ENCODE results near the gene ECHS1. TPM values are rescaled to one million over a fixed set of nuclear protein-coding genes. Genes with fewer than 3 reads are reported as not detected.
"Not testable (repeated sequence)": the region's sequence is repeated elsewhere in the genome, so short reads cannot be mapped to it uniquely, and the experiment has no call there.

Gene ECHS1
- total RNA-seq: 188 TPM
- long read RNA-seq, transcript ECHS1-201 (8 exons, 1,617 nt): major isoform, 1,274 of 1,346 reads
- long read RNA-seq, partial matches to known transcripts: 38 of 1,346 reads
- long read RNA-seq, other reads (novel, unspliced or antisense): 34 of 1,346 reads

DNA sequence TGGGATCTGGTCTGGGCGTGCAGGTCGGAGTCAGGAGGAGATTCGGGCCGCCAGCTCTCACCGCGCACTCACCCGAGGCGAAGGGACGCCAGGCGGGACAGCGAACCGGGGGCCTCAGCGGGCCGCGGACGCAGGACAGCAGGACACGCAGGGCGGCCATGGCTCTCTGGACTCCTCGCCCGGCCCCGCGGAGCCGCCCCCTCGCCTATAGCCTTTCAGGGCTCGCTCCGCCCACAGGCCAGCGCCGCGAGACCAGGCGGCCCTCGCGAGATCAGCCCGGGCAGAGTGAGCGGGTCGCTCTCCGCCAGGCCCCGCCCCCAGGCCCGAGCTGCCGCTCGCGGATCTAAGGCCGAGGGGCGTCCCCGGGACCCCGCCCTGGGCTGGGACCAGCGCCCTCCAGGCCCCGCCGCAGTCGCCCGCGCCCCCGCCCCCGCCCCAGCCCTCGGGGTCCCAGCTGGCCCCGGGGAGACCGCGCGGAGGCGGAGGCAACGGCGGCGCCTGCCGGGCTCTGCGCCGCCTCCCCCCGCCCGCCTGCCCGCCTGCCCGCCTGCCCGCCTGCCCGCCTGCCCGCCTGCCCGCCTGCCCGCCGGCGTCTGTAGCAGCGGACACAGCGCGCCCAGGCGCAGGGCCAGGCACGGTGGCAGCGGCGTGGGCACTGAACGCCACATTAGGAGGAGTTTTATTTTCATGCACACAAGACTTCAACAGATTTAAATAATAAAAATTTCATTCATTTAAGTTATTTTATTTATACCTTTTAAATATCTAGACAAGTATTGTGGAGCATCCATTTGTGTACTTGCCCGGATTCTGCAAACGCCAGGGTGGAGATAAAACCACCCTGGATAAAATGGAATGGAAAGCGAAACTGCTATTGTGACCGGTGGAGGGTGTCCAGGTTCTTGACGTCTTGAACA is at the start of gene ECHS1:
Gene ECHS1 (minus strand): TSS at position 181 of the 917 bp plus-strand sequence. CDS start 21 bp downstream, at position 160.
- peak; percentile 99 for DNase-seq (ENCODE audit: low spot score)

DNA sequence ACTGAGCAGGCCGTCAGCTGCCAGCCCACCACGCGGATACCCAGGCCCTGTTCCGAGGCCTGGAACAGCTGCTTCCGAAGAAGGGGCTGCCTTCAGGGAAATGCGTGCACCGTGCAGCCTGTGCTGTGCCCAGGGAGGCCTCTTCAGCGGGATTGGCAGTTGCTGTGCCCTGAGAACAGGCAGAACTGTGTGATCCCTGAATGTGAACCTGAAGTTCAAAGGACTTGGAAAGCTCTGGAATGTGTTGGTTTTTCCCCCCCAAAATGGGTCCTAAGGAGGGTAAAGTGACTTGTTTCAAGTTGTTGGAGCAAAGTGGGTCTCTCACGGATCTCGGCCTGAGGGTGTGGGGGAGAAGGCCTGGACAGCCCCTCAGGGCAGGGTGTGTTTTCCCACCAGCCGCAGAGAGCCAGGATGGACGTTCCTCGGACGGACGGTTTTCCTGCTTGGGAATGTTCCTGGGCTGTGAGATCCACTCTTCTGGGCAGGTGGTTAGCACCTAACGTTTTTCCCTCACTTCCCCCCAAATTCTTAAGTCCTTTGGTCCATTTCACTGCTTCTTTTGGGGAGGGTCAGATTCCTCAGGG is 49.2 kb upstream of the ECHS1 start:
- no peak for DNase-seq (ENCODE audit: low spot score)

DNA sequence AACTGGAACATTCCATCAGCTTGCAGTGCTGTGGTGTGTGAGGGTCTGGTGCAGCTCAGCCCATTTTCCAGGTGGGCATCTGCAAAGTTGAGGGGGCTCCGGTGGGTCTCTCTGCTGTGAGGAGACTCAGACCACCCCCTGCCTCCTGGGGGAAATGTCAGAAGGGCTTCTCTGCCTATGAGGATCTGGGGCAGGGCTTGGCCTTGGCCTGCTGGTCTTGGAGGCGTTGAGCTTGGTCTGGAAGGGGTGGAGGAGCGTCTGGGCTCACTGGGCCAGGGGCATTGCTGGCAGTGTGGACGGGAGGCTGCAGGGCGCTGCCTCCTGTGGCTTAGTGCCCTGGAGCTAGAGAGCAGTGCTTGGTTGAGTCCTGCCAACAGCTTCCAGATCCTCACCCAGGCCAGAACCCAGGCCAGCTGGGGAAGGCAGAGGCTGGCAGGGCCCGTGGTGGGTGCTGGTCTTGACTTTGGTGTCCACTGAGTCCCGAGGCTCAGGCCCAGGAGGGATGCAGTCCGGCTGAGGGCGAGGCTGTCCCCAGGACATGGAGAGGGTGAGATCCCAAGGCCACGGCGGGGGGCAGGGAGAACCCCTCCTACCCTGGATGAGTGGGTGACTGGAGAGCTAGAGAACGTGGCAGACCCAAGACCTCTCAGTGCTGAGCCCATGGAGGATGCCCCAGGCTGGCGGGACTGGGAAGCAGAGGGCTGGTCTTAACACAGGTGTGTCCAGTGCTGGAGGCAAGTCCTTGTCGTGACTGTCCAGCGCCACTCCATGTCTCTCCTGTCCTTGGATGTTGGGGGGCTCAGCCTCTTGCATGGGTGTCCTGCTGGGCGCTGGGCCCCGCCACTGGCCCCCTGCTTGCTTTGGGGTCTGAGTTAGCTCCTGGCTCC is 48.4 kb upstream of the ECHS1 start:
- DNase-seq (ENCODE audit: low spot score): no peak

DNA sequence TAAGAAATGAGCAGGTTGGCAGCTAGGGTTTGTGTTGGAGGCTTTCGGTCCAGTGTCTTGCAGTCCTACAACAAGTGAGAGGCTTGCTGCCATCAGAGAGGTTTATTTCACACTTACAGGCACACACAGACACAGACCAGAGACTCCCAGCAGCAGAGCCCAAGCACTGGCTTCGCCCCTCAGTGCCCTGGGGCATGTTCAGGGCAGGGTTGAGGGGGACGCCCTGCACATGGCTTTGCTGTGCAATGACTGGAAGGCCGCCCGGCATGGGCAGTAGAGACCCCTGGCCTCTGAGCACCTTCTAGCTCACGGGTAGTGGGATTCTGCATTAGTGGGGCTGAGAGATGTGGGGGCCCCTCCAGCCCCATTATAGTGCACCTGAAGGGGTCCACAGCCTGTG is 47.4 kb upstream of the ECHS1 start:
- DNase-seq (ENCODE audit: low spot score): no peak

DNA sequence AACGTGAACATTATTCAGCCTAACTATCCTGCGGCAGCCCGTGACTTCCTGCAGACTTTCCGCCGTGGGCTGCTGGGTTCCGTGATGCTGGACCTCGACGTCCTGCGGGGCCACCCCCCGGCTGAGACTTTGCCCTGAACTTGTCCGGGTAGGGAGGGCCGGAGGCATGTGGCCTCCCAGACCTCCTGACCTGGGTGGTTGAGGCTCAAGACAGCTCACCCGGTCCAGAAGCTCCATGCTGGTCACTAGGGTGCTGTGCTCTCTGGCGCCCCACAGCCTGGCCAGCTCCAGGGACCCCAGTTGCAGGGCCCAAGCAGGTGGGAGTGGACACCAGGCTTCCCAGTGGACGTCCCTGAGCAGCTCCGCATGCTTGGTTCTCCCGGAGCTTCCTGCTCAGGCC is 46.9 kb upstream of the ECHS1 start:
- no peak for DNase-seq (ENCODE audit: low spot score)

DNA sequence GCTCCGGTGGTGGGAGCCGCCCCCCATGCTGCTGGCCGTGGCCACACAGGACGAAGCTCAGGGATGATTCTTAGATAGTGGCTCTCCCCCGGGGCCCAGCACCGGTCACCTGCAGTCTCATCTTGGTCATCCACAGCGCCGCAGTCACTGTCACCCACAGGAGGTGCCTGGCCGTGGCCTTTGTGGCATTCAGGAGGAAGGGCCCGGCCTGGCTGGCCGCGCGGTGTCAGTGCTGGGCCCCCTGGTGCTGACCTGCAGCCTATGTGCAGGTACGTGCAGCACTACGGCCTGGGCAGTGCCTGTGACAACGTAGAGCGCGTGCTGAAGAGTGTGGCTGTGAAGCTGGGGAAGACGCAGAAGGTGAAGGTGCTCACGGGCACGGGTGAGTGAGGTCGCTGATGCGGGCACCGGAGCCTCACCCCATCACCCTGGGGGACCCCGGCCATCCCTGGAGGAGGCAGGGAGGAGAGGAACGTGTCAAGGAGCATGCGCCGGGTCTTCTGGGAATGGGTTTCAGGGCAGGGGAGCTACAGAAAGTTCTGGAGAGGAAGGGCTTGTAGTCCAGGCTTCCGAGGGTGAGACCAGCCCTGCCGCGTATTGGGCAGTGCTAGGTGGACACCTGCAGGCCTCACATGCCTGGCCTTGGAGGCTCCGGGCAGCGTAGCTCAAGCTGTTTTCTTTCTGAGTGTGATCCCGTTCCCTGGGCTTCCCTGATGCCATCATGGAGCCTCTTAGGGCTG is 46.2 kb upstream of the ECHS1 start:
- no peak for DNase-seq (ENCODE audit: low spot score)

DNA sequence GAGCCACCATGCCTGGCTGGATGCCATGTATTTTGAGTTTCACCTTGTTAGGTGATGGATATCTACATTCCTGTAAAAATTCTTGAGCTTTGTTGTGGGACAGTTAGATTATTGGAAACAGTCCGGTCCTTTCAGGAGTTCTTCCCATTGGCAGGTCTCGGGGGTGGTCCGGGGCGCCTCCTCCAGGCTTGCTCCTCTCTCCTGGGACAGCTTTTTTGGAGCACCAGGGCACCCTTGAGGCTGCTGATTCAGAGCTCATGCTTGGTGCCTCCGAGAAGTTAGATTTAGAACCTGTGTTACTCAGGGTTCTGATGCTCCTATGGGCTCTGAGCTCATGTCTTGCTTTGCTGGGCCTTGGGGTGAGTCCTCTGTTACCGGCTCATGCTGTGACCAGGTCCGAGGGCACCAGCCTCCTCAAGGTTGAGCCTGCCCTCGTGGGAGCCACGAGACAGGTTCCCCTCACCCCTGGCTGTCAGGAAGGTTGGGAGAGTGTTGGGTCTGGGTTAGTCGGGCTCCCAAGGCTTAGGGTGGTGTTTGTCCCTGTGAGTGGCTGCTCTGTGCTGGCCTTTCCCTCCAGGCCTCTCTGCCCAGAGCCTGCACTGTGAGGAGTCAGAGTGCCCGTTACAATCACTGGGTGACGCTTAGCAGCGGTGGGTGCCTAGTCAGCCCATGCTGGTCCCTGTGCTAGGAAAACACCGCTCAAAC is 45.3 kb upstream of the ECHS1 start:
- no peak for DNase-seq (ENCODE audit: low spot score)

DNA sequence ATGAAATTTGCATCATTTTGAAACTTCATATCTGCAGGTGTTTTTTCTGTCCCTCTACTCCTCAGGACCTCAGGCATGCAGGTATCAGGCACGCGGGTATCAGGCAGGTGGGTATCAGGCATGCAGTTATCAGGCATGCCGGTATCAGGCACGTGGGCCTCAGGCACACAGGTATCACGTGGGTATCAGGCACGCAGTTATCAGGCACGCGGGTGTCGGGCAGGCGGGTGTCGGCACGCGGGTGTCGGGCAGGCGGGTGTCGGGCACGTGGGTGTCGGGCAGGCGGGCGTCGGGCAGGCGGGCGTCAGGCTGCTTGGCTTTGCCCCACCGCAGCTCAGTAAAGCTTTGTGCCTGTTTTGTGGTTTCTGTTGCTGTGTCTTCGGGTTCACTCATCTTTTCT is 42.6 kb upstream of the ECHS1 start:
- no peak for DNase-seq (ENCODE audit: low spot score)

DNA sequence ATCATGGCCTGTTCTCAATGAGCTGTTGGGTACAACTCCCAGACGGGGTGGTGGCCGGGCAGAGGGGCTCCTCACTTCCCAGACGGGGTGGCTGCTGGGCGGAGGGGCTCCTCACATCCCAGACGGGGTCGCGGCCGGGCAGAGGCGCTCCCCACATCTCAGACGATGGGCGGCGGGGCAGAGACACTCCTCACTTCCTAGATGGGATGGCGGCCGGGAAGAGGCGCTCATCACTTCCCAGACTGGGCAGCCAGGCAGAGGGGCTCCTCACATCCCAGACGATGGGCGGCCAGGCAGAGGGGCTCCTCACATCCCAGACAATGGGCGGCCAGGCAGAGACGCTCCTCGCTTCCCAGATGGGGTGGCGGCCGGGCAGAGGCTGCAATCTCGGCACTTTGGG is 41.2 kb upstream of the ECHS1 start:
- DNase-seq (ENCODE audit: low spot score): not testable (repeated sequence)

DNA sequence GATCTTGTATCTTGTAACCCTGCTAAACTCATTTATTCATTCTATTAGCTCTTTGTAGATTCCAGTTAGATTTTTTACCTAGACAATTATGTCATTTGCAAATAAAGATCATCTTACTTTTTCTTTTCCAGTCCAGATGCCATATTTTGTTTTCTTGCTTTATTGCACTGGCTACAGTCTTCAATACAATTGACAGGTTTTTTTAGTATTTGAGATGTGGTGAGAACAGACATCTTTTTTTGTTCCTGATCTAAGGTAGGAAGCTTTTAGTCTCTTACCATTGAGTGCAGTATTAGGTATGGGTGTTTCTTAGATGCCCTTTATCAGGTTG is 39.2 kb upstream of the ECHS1 start:
- no peak for DNase-seq (ENCODE audit: low spot score)

DNA sequence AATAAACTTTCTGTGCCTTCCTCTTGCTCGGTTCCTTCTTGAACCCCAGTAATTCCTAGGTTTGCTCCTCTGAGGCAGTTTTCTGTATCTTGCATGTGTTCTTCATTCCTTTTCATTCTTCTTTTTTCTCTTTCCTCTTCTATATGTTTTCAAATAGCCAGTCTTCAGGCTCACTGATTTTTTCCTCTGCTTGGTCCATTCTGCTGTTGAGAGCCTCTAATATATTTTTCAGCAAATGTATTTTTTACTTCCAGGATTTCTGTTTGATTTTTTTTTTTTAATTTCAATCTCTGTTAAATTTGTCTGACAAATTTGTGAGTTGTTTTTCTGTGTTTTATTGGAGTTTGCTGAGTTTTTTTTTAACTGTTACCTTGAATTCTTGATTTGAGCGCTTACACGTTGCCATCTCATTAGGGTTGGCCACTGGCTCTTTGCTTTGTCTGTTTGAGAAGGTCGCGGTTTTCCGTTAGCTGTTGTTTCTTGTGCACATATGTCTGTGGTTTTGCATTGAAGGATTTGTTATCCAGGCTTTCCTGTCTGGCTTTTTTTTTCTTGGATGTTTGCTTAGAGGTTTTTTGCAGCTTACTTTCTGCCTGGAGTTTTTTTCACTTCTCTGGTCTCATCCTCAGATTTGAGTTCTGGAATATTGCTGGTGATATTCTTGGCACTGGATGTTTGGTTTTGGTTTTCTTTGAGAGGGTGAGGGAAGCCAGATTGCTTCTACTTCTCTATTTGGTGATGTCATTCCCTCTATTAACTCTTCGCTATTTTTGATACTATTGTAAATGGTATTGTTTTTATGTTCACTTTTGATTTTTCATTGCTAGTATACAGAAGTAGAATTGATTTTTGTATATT is 38.6 kb upstream of the ECHS1 start:
- DNase-seq (ENCODE audit: low spot score): no peak

DNA sequence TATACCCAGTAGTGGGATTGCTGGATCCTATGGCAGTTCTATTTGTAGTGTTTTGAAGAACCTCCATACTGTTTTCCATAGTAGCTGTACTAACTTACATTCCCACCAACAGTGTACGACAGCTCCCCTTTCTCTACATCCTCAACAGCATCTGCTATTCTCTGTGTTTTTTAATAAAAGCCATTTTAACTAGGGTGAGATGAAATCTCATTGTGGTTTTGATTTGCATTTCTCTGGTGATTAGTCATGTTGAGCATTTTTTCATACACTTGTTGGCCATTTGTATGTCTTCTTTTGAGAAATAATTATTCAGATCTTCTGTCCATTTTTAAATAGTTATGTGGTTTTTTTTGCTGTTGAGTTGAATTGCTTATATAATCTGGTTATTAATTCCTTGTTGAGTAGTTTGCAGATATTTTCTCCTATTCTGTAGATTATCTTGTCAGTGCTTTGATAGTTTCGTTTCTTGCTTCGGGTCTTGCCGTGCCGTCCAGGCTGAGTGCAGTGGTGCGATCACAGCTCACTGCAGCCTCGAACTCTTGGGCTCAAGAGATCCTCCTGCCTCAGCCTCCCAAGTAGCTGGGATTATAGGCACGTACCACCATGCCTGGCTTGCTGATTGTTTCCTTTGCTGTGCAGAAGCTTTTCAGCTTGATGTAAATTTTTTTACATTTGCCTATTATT is 32.8 kb upstream of the ECHS1 start:
- no peak for DNase-seq (ENCODE audit: low spot score)

DNA sequence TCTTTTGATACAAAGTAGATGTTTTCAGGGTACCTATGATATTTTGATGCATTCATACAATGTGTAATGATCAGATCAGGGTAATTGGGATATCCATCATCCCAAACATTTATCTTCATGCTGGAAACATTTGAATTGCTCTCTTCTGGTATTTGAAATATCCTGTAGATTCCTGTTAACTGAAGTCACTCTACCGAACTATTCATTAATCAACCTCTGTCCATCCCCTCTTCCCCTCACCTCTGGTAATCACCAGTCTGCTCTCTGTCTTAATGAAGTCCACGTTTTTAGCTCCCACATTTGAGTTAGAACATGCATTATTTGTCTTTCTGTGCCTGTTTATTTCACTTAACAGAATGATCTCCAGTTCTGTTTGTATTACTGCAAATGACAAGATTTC is 32.1 kb upstream of the ECHS1 start:
- no peak for DNase-seq (ENCODE audit: low spot score)

DNA sequence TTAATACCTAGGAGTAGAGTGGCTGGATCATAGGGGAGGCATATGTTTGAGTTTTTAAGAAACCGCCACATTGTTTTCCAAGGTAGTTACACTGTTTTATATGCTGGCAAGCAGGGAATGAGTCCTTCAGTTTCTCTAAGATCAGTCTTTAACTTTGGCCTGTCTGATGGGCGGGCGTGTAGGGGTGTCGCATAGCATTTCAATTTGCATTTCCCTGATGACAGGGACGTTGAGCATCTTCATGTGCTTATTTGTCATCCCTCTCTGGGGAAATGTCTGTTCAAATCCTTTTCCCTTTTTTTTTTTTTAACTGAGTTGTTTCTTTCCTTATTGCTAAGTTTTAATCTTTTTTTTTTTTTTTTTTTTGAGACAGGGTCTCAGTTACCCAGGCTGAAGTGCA is 30.6 kb upstream of the ECHS1 start:
- DNase-seq (ENCODE audit: low spot score): no peak

DNA sequence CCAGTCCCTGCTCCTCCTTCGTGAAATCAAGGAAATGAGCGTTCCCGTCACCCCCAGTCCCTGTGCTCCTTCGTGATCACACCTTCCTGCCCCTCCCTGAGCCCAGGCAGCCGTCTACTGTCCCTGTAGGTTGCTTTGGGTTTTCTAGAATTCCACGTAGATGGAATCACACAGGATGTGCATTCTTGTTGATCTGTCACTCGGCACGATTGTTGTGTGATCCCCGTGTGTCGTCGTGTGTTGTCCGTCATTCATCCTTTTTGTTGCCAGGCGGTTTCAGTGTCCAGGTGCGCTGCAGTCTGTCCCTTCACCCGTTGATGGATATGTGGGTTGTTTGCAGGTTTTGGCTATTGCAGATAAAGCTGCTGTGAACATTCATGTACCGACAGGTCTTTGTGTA is 30.2 kb upstream of the ECHS1 start:
- peak; percentile 43 for DNase-seq (ENCODE audit: low spot score)

DNA sequence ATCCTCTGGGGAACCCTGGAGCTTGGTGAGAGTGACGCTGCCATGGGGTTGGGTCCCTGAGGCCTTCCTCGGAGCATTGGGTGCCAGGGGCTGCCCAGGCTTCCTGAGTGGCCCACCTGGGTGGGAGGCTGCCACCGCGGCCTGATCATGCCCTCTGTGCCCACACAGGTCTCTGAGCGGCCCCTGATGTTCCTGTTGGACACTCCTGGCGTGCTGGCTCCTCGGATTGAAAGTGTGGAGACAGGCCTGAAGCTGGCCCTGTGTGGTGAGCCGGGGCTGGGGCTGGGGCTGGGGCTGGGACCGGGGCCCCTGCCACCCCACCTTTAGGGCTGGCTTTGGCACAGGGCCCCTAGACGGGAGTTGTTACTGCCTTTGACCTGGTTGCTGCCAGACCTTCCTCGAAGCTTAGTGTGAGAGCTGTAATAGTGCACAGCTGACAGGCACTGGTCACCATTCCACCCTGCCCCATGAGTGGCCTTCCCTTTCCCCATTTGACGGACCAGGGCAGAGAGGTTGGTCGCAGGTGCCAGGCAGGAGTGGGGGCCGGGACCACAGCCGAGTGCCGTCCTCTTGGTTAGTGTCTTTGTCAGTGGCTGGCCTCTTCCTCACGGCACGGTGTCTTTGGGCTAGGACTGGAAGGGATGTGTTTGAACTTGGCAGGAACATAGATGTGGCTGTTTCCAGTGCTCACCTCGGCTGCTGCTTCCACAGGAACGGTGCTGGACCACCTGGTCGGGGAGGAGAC is 29.0 kb upstream of the ECHS1 start:
- DNase-seq (ENCODE audit: low spot score): peak; percentile 88

DNA sequence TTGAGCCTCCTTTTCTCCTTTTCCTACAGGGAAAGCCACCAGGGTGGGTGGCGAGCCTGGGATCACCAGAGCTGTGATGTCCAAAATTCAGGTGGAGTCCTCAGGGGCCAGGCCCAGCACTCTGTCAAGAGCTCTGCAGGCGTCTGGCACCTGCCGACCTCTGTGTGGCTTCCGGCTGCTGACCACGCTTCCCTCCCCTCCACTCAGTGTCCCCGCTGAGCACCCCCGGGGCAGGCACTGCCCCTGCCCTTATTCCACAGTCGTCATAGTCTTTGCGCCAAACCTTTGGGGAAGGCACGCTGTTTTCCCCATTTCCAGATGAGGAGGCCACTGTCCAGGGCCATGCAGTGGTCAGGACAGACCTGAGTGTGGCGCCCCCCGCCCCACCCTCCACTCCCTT is 28.3 kb upstream of the ECHS1 start:
- DNase-seq (ENCODE audit: low spot score): peak; percentile 80

Measured in mesenteric fat pad (tissue), 1 donor.